T-helper 1 cell treated with Interleukin-12 subunit alpha and Interleukin-12 subunit beta and Interleukin-4 antibody, amounts not matched to agents 30 μg/mL and 1 μg/mL, for 36 hours (primary cell): ENCODE data around the gene PDGFRB.
A peak's percentile ranks its signal among the peaks of the same experiment; 100 is the strongest.
"Not testable (repeated sequence)": the region's sequence is repeated elsewhere in the genome, so short reads cannot be mapped to it uniquely, and the experiment has no call there.

Source experiments
- H3K27ac Mint-ChIP-seq: one replicate; pipeline ENCODE4 v1.8.0; 2021; ENCODE audit warnings: mild to moderate bottlenecking, mixed read lengths
- H3K27me3 Mint-ChIP-seq: one replicate; pipeline ENCODE4 v1.8.0; 2021; ENCODE audit warnings: low read depth, mixed read lengths
- H3K36me3 Mint-ChIP-seq: one replicate; pipeline ENCODE4 v1.8.0; 2021; ENCODE audit warnings: low read depth, mixed read lengths
- H3K4me1 Mint-ChIP-seq: one replicate; pipeline ENCODE4 v1.8.0; 2021; ENCODE audit warnings: low read depth, mixed read lengths
- H3K4me3 Mint-ChIP-seq: one replicate; pipeline ENCODE4 v1.8.0; 2021; ENCODE audit warnings: mild to moderate bottlenecking, moderate library complexity, mixed read lengths
- H3K9me3 Mint-ChIP-seq: one replicate; pipeline ENCODE4 v1.8.0; 2021; ENCODE audit warnings: mixed read lengths

PDGFRB gene

DNA sequence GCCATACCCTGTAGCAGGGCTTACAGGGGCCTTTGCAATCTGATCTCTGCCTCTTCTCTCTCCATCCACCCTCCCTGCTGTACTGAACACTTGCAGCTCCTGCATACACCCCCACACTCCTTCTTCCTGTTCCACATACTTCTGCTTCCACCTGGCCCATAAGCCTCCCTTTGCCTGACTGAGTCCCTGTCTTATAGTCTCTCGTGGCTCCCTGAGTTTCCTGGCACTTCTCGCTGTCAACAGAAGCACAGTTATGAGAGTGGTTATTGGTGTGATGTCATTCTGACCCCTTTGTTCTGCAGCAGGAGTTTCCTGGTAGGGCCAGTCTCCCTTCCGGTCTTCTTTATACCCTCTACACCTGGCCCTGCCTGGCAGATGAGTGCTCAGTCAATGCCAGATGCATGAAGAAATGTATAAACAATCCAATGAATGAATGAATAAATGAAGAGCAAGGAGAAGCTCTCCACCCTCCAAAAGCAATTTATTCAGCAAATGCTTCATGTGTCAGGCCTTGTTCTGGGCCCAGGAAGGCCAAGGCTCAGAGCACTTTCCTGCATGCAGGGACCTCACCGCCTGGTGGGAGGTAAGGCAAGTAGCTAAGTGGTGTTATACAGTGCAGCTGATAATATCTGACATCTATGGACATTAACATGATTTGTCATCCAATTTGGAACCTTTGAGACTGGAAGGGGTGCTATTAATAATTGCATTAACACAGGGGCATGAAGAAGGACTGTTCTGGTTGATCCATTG, 48.8 kb downstream of the PDGFRB start:
- Mint-ChIP-seq H3K4me3 (no peak overlapping the region), H3K27ac (peak overlapping the region; percentile 28), H3K27me3 (peaks cover 22% of the 10 kb centered on the region), H3K36me3 (no peaks in the 10 kb centered on the region), H3K4me1 (peaks cover 6% of the 10 kb centered on the region), H3K9me3 (no peaks in the 10 kb centered on the region)

DNA sequence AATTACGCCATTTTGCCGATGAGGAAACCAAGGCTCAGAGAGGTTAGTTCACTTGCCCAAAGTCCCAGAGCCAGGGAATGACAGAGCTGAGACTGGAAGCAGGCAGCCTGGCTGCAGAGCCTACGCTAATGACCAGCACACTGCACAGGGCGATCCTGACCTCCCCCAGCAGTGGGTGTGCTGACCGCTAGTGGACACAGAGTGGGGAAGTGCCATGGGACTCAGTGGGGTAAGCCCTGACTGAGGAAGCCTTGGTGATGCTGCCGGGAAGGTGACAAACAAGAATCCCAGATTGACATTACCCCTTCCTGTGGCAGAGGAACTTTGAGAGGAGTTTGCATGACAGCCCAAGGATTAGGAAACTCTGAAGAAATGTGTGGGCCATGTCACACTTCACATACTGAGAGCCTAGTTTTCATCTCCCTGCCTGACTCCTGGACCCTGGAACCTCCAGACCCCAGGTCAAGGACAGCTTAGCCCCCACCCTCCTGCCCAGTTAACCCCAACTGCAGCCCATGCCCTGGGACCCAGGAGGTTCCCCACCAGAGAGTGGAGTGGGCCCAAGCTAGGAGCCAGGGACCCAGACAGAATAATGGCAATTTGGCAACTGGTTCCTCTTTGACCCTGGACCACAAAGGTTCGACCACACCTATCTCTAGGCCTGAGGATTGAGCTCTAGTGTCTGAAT, 49.6 kb downstream of the PDGFRB start:
- no peaks in the 10 kb centered on the region for H3K36me3 Mint-ChIP-seq

DNA sequence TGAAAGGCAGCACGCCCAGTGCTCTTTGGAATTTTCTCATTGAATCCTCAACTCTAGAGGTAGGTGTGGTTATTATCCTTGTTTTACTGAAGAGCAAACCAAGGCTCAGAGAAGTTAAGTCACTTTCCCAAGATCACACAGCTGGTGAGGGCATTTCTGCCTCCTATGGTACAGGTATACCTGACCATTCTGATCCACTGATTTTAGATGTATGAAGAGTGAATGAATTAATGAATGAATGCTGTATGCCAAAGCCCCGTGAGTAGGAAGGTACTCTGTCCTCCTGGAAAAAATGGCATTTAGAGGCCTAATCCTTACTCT, 51.1 kb downstream of the PDGFRB start:
- H3K27ac Mint-ChIP-seq, result no peak overlapping the region
- no peak overlapping the region for H3K4me3 Mint-ChIP-seq
- H3K9me3 Mint-ChIP-seq, result no peaks in the 10 kb centered on the region
- peaks cover 6% of the 10 kb centered on the region for H3K4me1 Mint-ChIP-seq
- H3K27me3 Mint-ChIP-seq, result peaks cover 10% of the 10 kb centered on the region
- no peaks in the 10 kb centered on the region for H3K36me3 Mint-ChIP-seq

More for the DNA sequence above, 49.6 kb downstream of the PDGFRB start:
- H3K4me3 Mint-ChIP-seq, result no peak overlapping the region
- peaks cover 18% of the 10 kb centered on the region for H3K27me3 Mint-ChIP-seq
- peaks cover 6% of the 10 kb centered on the region for H3K4me1 Mint-ChIP-seq
- H3K9me3 Mint-ChIP-seq, result no peaks in the 10 kb centered on the region
- no peak overlapping the region for H3K27ac Mint-ChIP-seq

DNA sequence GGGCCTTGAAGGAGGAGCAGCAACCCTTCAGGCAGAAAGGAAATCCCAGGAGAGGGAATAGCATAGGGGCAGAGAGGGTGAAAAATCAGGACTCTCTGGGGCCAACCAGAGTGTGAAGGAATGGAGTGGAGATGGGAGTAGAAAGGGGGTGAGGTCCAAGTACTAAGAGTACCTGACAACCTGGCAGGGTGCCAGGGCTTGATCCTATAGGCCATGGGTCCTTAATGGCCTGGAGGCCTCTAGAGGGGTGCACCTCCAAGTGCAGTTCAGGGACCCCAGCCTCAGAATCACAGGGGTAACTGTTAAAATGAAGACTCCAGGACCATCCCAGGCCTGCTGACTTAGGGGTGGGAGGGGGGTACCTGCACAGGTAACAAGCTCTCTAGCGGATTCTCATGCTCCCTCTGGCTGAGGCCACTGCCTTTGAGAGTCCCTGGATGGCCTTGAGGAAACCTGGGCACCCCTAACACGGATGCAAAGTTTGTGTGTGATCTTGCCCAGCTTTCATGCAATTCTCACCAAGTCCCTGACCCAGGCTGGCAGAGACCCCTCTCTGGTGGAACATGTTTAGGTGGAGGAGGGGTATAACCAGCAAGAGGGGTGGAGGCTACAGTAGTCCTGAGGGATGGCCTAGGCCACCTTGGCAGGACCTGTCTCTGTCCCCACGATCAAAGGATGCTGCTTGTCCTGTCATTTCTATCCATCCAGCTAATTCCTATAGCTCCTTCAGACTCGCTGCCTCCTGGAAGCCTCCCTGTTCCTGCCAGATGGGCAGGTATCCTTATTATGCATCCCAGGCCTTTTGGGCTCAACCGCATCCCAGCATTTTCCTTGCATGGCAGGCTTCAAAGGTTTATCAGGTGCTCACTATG, 51.7 kb downstream of the PDGFRB start:
- Mint-ChIP-seq H3K27me3 (peaks cover 7% of the 10 kb centered on the region), H3K4me1 (peaks cover 6% of the 10 kb centered on the region), H3K9me3 (no peaks in the 10 kb centered on the region), H3K36me3 (no peaks in the 10 kb centered on the region), H3K4me3 (no peak overlapping the region), H3K27ac (no peak overlapping the region)

DNA sequence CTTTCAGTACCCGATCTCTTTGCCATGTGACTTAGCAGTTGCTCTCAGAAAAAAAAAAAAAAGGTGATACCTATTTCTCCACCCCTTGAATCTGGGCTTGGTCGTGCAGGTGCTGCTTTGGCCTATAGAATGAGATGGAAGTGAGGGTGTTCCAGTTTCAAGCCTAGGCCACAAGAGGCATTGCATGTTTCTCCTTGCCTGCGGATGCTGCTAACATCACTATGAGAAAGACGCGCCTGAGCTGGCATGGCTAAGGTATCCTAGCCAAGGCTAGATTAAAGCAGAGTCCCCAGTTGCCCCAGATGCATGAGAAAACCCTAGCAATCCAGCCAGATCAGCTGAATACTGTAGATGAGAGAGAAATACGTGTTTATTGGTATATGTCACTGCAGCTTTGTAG, 54.6 kb downstream of the PDGFRB start:
- Mint-ChIP-seq H3K27ac (no peak overlapping the region), H3K9me3 (no peaks in the 10 kb centered on the region), H3K4me1 (no peaks in the 10 kb centered on the region), H3K36me3 (no peaks in the 10 kb centered on the region), H3K27me3 (peaks cover 13% of the 10 kb centered on the region), H3K4me3 (no peak overlapping the region)

DNA sequence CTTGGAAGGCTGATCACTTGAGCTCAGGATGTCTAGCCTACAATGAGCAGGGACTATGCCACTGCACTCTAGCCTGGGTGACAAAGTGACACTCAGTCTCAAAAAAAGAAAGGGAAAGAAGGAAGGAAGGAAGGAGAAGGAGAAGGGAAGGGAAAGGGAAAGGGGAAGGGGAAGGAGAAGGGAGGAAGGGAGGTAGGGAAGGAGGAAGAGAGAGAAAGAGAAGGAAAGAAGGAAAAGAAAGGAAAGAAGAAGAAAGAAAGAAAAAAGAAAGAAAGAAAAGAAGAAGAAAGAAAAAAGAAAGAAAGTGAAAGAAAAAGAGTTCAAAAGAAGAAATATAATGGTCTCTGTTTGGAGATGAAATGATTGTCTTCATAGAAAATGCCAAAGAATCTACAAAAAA, 58.5 kb downstream of the PDGFRB start:
- Mint-ChIP-seq H3K4me1 (peaks cover 3% of the 10 kb centered on the region), H3K4me3 (no peak overlapping the region), H3K27me3 (peaks cover 31% of the 10 kb centered on the region), H3K36me3 (no peaks in the 10 kb centered on the region), H3K27ac (no peak overlapping the region), H3K9me3 (no peaks in the 10 kb centered on the region)

DNA sequence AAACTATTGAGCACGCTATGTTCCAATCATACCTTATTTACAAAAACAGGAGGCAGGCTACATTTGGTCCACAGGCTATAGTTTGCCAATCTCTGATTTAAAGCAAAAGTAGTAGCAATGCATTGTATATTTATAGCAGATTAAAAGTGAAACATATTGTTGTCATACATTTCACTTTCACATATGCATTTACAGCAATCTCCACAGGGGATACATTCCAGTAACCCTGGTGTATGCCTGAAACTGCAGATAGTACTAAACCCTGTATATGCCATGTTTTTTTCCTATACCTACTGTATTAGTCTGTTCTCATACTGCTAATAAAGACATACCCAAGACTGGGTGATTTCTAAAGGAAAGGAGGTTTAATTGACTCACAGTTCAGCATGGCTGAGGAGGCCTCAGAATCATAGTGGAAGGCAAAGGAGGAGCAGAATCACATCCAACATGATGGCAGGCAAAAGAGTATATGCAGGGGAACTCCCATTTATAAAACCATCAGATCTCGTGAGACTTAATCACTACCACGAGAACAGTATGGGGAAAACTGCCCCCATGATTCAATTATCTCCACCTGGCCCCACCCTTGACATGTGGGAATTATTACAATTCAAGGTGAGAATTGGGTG, 63.4 kb downstream of the PDGFRB start:
- Mint-ChIP-seq H3K36me3 (no peaks in the 10 kb centered on the region), H3K4me1 (peaks cover 3% of the 10 kb centered on the region), H3K9me3 (no peaks in the 10 kb centered on the region), H3K4me3 (no peak overlapping the region), H3K27me3 (peaks cover 61% of the 10 kb centered on the region), H3K27ac (no peak overlapping the region)

DNA sequence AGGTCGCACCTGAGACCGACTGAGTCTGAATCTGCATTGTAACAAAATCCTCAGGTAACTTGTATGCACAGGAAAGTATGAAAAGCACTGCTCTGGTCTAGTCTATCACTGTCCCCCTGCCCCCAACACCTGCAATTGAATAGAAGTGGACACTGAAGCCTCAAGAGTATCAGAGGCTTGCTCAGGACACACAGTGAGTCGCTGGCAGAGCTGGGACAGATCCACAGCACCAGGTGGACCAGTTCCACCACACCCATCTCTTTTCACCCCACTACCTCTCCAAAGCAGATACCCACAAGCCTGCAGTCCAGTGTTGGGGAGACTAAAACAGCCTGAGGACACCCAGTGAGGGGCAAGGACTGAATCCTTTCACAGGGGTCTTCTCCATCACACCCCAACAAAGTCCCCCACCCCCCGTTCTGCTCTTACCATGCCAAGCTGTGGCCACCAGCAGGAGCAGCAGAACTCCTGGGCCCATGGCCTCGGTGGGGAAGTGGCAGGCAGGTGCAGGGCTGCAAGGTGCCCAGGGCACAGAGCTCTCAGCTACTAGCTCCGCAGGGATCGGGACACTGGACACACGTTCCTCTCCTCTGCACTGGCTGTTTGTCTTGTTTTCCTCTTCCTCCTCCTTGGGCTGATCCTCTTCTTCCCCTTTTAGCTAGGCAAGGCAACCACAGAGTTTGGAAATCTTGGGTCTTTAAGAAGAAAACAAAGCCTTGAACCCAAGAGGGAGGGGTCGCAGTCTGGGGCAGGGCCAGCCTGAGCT, 69.5 kb downstream of the PDGFRB start, which contains the start of gene CSF1R:
CSF1R (minus strand) TSS at position 605 of the 766 bp plus-strand sequence; CDS start at position 478, 127 bp downstream.
- H3K36me3 Mint-ChIP-seq, result no peaks in the 10 kb centered on the region
- peaks cover 50% of the 10 kb centered on the region for H3K27me3 Mint-ChIP-seq
- no peak within 1 kb of the TSS for H3K27ac Mint-ChIP-seq
- H3K4me3 Mint-ChIP-seq, result no peak within 1 kb of the TSS
- H3K9me3 Mint-ChIP-seq, result no peaks in the 10 kb centered on the region
- no peaks in the 10 kb centered on the region for H3K4me1 Mint-ChIP-seq

DNA sequence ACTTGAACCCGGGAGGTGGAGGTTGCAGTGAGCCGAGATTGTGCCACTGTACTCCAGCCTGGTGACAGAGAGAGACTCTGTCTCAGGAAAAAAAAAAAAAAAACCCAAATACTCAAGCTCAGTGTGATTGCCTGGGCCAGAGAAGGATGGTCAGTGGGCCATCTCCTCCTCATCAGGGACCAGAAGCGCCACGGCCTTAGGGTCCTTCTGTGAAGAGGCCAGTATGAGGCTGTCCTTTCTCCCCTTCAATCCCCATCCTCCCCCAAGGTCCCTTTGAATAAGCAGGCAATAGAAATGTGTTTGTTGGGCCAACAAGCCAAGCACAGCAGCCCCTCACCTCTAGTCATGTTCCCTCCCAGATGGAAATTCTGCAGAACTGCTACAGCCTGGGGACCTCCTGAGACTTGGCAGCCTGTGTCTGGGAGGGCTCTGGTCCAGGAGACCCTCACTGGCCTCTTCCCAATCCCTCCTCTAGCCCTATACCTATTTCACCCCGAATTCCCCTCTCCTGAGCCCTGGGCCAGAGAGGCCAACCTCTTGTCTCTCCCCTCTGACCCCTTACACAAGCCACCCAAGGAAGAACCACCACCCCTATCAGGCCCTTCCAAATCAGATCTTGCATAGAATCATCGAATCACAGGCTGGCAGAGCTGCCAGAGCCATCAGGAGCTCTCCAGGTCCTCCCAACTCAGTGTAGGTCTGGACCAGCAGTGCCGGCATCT, 70.3 kb downstream of the PDGFRB start:
- H3K4me1 Mint-ChIP-seq, result no peaks in the 10 kb centered on the region
- peaks cover 43% of the 10 kb centered on the region for H3K27me3 Mint-ChIP-seq
- no peak overlapping the region for H3K4me3 Mint-ChIP-seq
- H3K36me3 Mint-ChIP-seq, result no peaks in the 10 kb centered on the region
- no peak overlapping the region for H3K27ac Mint-ChIP-seq
- no peaks in the 10 kb centered on the region for H3K9me3 Mint-ChIP-seq

DNA sequence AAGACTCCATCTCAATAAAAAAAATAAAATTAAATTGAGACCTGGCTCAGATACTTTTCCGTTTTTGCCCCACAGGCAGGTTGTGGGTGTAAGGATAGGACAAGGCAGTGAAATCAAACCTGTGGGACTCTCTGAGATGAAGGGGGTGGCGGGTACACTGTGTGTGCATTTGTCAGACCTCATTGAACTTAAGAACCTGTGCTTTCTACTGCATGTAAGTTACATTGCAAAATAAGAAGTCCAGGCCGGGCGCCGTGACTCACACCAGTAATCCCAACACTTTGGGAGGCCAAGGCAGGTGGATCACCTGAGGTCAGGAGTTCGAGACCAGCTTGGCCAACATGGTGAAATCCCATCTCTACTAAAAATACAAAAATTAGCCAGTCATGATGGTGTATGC, 70.9 kb downstream of the PDGFRB start:
- H3K4me1 Mint-ChIP-seq, H3K9me3 Mint-ChIP-seq, H3K4me3 Mint-ChIP-seq, H3K36me3 Mint-ChIP-seq, H3K27ac Mint-ChIP-seq: not testable (repeated sequence)
- H3K27me3 Mint-ChIP-seq, result peaks cover 42% of the 10 kb centered on the region

DNA sequence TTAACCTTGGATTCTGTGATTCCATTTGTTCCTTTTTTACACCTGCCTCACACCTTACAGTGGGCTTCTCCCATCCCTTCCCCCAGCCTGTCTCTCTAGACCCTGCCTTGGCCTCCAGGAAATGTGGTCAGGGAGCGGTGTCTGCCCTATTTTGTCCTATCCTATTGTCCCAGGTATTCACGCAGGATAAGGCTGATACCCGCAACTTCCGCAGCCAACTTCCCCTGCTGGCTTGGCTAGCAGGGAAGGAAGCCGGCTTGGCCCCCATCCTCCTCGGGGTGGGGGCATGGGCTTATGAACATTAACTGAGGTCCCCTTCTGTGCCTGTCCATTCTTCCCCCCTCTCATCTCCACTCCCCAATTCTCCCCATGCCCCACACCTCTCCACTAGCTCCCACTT, 72.8 kb downstream of the PDGFRB start:
- Mint-ChIP-seq H3K27me3 (peaks cover 26% of the 10 kb centered on the region), H3K9me3 (no peaks in the 10 kb centered on the region), H3K27ac (no peak overlapping the region)

DNA sequence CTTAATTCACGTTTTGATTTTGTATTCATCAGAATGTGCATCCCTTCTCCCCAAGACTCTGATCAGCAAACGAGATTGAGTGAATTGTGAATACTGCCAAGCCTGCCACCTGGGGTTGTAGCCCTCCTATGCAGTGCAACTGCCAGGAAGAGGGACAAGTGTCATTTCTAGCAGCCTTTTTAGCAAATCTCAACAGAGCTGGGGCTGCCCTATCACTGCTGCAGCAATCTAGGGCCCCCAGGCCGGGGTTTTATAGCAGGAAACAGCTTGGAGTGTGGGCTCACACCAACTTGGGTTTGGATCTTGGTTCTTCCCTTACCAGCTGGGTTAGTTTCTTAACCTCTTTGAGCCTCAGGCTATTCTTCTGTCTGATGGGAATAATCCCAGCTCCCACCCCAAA, 73.3 kb downstream of the PDGFRB start:
- Mint-ChIP-seq H3K27me3 (peaks cover 21% of the 10 kb centered on the region), H3K36me3 (no peaks in the 10 kb centered on the region), H3K9me3 (no peaks in the 10 kb centered on the region), H3K4me3 (no peak overlapping the region), H3K4me1 (no peaks in the 10 kb centered on the region), H3K27ac (no peak overlapping the region)

More for the DNA sequence above, 72.8 kb downstream of the PDGFRB start:
- no peak overlapping the region for H3K4me3 Mint-ChIP-seq
- no peaks in the 10 kb centered on the region for H3K36me3 Mint-ChIP-seq
- no peaks in the 10 kb centered on the region for H3K4me1 Mint-ChIP-seq

DNA sequence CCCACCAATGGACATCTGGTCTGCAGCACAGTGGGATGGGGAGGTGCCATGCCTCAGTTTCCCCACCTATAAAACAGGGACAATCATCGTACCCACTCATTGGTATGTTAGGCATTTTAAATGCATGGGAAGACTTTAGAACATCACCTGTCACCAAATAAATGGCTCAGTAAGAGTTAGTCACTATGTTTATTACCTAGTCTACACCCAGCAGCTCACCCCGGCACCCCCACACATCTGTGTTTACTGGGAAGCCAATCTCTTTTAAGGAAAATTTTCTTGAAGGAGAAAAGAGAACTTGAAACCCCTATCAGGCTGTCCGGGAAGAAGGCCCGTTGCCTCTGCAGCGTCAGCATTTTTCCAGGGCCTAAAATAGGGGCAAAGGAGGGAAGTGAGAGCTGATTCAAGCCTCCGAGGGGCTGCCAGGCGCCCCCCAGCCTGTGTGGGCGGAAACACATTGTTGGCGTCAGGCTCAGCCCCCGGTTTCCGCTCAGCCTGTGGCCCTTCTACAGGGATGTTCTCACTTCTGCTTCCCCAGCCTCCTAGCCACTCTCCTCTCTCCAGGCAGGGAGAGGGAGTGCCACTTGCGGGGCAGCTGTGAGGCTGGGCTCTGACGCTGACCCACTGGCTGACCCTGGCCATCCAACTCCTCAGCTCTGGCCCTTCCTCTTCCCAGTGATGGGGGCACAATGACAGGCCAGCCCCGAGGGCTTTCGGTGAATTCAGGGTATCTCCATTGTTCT, 73.9 kb downstream of the PDGFRB start:
- no peak overlapping the region for H3K27ac Mint-ChIP-seq
- H3K27me3 Mint-ChIP-seq, result peaks cover 15% of the 10 kb centered on the region
- no peaks in the 10 kb centered on the region for H3K9me3 Mint-ChIP-seq
- H3K4me3 Mint-ChIP-seq, result no peak overlapping the region
- no peaks in the 10 kb centered on the region for H3K4me1 Mint-ChIP-seq
- no peaks in the 10 kb centered on the region for H3K36me3 Mint-ChIP-seq
